ENCODE measurements around the gene TMPO.
"Not testable (repeated sequence)": the region's sequence is repeated elsewhere in the genome, so short reads cannot be mapped to it uniquely, and the experiment has no call there.

TMPO gene

GRCh38 chr12:98515287-98516110 is at the start of gene TMPO:
Gene TMPO (plus strand): TSS chr12:98515590. CDS start chr12:98515868, 278 bp downstream.
- peak; percentile 4 to 35 for DNase-seq

GRCh38 chr12:98465950-98466602 is 49.3 kb upstream of the TMPO start:
- no peak for DNase-seq

- DNase-seq, result no peak
These were observed 48.6 kb upstream of the TMPO start for GRCh38 chr12:98466640-98467400.

GRCh38 chr12:98469109-98469508 is 46.3 kb upstream of the TMPO start:
- no peak for DNase-seq

- DNase-seq, result no peak
These were observed 44.8 kb upstream of the TMPO start for GRCh38 chr12:98470469-98471082.

GRCh38 chr12:98471085-98471484 is 44.3 kb upstream of the TMPO start:
- no peak for DNase-seq

- DNase-seq, result no peak
These were observed 39.9 kb upstream of the TMPO start for GRCh38 chr12:98475565-98475908.

GRCh38 chr12:98478606-98479005 is 36.8 kb upstream of the TMPO start:
- DNase-seq, result no peak

- no peak for DNase-seq
These were observed 31.5 kb upstream of the TMPO start for GRCh38 chr12:98483621-98484503.

GRCh38 chr12:98485792-98486340 is 29.5 kb upstream of the TMPO start:
- DNase-seq, result no peak

- not testable (repeated sequence) for DNase-seq
These were observed 27.0 kb upstream of the TMPO start for GRCh38 chr12:98488416-98488815.

GRCh38 chr12:98489176-98489575 is 26.2 kb upstream of the TMPO start:
- DNase-seq, result no peak

GRCh38 chr12:98490501-98491453 is 24.6 kb upstream of the TMPO start:
- peak; percentile 23 to 67 for DNase-seq

GRCh38 chr12:98492580-98493140 is 22.7 kb upstream of the TMPO start:
- no peak for DNase-seq

GRCh38 chr12:98501266-98501629 is 14.1 kb upstream of the TMPO start:
- not testable (repeated sequence) for DNase-seq

- peak; percentile 61 to 87 for DNase-seq
These were observed 12.1 kb upstream of the TMPO start for GRCh38 chr12:98503342-98503591.

GRCh38 chr12:98503592-98504367 is 11.6 kb upstream of the TMPO start:
- peak; percentile 43 to 77 for DNase-seq

- no peak for DNase-seq
These were observed 11.1 kb upstream of the TMPO start for GRCh38 chr12:98504368-98504617.

GRCh38 chr12:98509063-98509462 is 6.3 kb upstream of the TMPO start:
- DNase-seq, result no peak

- not testable (repeated sequence) for DNase-seq
These were observed 3.6 kb upstream of the TMPO start for GRCh38 chr12:98511806-98512205.

Data from cerebellar nuclear complex (tissue), 1 donor.